GM19395 (cell line): ENCODE measurements around the gene PTBP1.
"Not testable (repeated sequence)": the region's sequence is repeated elsewhere in the genome, so short reads cannot be mapped to it uniquely, and the experiment has no call there.

ENCODE experiments used
- ATAC-seq: cut with Tn5 transposase; IDR thresholded peaks from one replicate; pipeline ENCODE4 v1.9.1; 2021; ENCODE audit warnings: mild to moderate bottlenecking, moderate library complexity; ENCODE audit not compliant: unreplicated experiment

The PTBP1 gene

DNA sequence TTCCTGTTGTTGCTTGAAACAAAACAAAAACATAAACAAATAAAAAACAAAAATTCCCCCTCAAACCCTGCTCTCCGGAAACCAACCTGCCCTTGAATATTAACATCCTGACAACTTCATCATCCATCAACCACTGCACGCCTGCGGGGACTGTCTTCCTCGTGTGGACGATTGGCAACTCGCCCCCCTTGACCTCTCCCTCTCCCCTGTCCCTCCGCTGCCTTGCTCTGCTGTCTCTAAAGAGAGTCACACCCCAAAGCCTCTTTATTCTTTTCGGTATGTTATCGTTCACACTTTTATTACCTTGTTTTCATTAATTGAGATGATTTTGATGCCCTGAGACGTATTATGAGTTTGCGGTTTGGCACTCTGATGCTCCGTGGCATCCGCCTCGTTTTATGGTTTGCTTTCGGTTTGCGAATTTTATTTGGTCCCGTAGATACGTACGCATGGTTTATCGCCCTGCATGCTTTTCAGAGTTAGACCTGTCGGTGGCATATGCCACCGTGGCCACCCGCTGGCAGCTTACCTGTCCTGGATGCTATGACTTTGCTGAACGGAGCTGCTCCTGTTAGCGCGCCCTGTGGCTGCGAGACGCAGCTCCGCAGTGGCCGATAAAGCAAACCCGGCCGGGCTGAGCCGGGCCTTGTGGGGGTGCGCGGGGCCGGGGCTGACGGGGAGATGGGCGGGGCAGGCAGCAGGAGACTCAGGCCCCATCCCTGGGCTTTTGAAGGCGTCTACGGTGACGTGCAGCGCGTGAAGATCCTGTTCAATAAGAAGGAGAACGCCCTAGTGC is 10.6 kb downstream of the PTBP1 start:
- ATAC-seq, result no peak

- ATAC-seq, result no peak
These were observed 11.1 kb downstream of the PTBP1 start for GRCh38 chr19:808423-808775.

DNA sequence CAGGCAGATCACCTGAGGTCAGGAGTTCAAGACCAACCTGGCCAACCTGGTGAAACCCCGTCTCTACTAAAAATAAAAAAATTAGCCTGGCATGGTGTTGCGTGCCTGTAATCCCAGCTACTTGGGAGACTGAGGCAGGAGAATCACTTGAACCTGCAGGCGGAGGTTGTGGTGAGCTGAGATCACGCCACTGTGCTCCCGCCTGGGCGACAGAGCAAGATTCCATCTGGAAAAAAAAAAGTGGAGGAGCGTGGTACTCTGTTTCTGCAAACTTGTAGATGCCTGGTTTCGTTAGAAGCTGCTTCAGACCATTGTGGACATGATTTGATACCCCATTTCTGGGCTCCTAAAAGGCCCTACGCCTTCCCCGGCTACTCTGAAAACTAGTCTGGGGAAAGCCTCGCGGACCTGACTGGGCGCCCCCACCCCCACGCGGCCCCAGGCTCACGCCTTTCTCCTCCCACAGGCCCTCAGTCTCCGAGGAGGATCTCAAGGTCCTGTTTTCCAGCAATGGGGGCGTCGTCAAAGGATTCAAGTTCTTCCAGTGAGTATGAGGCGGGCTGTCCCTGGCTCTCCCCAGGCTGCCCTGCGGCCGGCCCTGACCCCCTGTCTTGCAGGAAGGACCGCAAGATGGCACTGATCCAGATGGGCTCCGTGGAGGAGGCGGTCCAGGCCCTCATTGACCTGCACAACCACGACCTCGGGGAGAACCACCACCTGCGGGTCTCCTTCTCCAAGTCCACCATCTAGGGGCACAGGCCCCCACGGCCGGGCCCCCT is 13.0 kb downstream of the PTBP1 start:
- no peak for ATAC-seq

DNA sequence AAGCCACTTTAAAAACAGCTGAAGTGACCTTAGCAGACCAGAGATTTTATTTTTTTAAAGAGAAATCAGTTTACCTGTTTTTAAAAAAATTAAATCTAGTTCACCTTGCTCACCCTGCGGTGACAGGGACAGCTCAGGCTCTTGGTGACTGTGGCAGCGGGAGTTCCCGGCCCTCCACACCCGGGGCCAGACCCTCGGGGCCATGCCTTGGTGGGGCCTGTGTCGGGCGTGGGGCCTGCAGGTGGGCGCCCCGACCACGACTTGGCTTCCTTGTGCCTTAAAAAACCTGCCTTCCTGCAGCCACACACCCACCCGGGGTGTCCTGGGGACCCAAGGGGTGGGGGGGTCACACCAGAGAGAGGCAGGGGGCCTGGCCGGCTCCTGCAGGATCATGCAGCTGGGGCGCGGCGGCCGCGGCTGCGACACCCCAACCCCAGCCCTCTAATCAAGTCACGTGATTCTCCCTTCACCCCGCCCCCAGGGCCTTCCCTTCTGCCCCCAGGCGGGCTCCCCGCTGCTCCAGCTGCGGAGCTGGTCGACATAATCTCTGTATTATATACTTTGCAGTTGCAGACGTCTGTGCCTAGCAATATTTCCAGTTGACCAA is 13.7 kb downstream of the PTBP1 start:
- no peak for ATAC-seq

- ATAC-seq, result no peak
These were observed 14.3 kb downstream of the PTBP1 start for GRCh38 chr19:811506-812048.

DNA sequence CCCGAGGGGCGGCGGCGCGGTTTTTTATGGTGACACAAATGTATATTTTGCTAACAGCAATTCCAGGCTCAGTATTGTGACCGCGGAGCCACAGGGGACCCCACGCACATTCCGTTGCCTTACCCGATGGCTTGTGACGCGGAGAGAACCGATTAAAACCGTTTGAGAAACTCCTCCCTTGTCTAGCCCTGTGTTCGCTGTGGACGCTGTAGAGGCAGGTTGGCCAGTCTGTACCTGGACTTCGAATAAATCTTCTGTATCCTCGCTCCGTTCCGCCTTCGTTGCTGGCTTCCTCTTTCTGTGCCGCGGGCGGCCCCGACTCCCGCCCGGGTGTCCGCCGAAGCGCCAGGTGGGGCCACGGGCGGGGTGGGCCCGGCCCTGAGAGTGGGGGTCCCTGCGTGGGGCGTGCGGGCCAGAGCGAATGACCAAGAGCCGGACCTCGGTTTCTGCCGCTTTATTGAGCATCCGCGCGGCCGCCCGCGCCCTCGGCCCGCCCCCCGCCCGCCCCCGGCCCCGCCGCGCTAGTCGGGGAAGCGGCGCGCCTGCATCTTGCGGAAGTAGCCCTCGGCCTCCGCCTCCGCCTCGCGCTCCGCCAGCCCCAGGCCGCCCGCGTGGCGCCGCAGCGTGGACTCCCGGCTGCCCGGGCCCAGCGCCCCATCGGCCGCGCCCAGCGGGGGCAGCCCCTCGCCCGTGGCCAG is 14.9 kb downstream of the PTBP1 start:
- ATAC-seq, result no peak

- ATAC-seq, result no peak
These were observed 15.5 kb downstream of the PTBP1 start for GRCh38 chr19:812747-813218.

DNA sequence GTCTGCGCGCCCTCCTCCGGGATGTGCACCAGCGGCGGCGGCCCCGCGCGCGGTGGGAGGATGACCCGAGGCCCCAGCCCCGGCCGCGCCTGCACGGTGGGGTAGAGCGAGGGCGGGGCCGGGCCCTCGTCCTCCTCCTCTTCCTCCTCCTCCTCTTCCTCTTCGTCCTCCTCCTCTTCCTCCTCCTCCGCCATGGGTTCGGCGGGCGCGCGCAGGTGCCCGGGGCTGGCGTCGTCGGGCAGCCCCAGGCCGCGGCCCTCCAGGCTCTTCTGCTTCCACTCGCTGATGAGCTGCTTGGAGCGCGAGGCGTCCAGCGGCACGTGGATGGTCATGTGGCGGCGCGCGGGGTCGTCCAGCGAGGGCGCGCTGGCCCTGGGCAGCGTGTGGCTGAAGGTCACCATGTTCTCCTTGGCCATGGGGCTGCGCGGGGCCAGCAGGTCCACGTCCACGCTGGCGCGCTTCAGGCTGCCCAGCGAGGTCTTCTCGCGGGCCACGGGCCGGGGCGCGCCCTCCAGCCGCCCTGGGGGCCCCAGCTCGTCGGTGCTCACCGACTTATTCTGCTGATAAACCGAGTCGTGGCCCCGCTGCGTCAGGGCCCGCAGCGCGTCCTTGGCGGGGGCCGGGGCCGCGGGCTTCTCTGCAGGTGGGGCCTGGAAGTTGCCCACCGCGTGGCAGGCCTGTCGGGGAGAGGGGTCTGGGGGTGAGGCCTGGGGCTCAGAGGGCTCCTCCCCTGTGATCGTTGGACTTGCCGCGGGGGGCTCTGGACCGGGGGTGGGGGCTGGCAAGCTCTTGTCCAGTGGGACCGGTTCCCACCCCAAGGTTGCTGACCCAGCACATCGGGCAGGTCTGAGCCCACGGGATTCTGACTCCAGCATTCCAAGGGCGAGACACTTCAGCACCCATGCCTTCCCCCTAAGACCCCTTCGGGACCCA is 16.2 kb downstream of the PTBP1 start:
- no peak for ATAC-seq

DNA sequence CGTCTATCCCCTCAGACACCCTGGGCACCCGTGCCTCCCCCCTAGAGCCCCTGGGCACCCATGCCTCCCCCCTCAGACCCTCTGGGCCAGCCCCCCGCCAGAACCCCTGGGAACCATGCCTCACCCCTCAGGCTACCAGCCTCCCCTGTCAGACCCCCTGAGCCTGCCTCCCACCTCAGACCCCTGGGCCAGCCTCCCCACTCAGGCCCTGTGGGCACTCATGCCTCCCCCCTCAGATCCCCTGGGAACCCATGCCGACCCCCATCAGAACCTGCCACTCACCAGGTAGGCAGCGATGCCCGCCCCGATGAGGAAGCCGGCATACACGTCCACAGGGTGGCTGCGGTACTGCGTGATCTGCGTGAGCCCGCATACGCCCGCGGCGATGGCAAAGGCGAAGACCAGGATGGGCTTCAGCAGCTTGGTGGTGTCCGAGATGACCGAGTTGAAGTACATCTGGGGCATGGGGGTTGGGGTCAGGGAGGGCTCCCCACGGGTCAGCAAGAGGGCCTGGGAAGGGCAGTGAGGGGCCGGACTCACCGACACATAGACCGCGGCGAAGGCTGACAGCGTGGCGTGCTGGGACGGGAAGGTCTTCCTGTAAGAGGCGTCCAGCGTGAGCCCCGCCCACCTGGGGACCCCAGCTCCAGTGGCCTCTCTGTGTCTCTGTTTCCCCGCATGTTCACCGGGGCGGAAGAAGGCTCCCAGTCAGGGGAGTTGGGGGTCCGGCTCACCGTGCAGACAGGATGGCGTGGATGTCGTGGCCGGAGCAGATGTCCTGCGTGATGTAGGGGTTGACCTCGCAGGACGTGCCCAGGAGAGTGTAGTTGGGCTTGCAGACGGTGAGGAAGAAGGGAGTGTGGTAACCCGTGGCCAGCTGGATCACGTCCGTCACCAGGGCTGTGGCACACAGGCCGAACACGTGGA is 17.2 kb downstream of the PTBP1 start:
- ATAC-seq, result no peak

DNA sequence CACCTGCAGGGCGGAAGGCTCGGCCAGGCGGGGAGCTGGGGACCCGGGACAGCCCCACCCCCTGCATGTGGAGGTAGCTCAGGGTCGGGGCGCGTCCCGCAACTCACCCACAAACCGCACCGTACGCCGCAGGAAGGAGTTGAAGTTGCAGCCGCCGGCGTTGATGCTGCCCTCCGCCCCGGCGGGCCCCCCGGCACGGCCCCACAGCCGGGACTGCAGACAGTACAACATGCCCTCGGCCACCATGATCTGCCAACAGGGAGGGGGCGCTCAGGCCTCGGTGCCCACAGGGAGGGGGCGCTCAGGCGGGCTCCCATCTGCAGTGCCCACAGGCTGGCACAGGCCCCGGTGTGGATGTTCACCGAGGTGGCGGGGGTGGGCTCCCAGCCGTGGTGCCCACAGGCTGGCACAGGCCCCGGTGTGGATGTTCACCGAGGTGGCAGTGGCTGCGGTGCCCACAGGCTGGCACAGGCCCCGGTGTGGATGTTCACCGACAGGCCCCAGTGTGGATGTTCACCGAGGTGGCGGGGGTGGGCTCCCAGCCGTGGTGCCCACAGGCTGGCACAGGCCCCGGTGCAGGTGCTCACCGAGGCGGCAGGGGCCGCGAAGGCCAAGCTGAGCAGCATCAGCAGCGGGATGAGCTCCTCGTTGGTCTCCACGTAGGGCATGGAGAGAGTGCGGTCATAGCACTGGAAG is 18.0 kb downstream of the PTBP1 start:
- ATAC-seq, result no peak

DNA sequence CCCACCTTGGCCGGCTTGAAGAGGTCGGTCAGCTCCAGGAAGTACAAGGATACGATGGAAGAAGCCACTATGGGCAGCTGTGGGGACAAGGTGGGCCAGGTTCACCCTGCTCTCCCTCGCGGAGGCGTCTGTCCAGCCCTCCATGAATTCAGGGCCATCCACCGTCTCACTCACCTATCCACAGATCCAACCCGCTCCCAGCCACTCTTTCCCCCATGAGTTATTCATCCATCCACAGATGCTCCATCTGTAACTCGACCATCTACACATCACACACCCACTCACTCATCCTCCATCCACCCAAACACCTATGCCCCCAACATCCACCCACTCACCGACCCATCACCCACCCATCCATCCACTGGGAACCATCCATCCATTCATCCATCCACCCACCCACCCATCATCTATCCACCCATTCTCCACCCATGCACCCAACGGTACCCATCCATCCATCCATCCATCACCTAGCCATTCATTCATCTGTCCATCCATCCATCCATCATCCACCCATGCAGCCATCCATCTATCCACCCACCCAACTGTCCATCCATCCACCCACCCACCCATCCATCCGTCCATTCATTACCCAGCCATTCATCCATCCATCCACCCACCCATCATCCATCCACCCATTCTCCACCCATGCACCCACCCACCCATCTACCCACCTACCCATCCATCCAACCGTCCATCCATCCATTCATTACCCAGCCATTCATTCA is 18.7 kb downstream of the PTBP1 start:
- ATAC-seq, result no peak

DNA sequence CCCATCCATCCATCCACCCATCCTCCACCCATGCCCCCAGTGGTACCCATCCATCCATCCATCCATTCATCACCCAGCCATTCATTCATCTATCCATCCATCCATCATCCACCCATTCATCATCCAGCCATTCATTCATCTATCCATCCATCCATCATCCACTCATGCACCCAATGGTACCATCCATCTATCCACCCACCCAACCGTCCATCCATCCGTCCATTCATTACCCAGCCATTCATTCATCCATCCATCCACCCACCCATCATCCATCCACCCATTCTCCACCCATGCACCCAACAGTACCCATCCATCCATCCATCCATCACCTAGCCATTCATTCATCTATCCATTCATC is 19.2 kb downstream of the PTBP1 start:
- no peak for ATAC-seq

GRCh38 chr19:820212-820611 is 23.0 kb downstream of the PTBP1 start:
- ATAC-seq, result not testable (repeated sequence)

GRCh38 chr19:821231-821824 is 24.1 kb downstream of the PTBP1 start:
- no peak for ATAC-seq

DNA sequence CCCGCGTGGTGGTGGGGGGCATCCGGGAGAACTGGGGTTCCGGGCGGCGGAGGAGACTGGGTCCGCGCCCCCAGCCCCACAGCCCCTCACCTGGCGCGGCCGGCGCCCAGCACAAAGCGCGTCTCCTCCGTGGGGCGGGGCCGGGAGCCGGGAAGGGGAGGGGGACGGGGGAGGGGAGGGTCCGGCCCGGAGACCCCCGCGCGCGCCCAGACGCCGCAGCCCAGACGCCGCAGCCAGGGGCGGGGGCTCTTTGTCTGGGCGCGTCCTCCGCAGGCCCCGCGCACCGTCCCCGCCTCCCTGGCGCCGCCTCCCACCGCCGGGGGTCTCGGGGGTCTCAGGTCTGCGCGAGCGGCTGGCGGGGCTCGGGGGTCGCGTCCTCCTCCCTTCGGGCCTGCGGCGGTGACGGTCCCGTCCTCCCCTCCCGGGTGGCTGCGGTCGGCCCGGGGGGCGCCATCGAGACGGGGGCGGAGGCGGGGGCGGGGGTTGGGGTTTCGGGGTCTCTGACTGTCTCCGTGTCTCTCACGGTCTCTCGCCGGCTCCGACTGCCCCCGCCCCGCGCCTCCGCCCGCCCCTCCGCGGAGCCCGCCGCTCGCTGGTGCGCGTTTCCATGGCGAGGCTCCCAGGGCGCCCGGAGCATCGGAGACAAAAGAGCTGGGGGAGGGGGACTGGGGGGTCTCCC is 24.7 kb downstream of the PTBP1 start, which contains the start of gene PLPPR3:
PLPPR3 (minus strand) TSS at position 131 of the 679 bp plus-strand sequence. CDS start 396 bp downstream, outside the sequence.
- no peak for ATAC-seq

GRCh38 chr19:823565-824121 is 26.4 kb downstream of the PTBP1 start:
- ATAC-seq, result no peak
